Measurements from ENCODE around the gene ANKRD30A.
A peak's percentile ranks its signal among the peaks of the same experiment; 100 is the strongest.
"Not testable (repeated sequence)": the region's sequence is repeated elsewhere in the genome, so short reads cannot be mapped to it uniquely, and the experiment has no call there.

The ANKRD30A gene

DNA sequence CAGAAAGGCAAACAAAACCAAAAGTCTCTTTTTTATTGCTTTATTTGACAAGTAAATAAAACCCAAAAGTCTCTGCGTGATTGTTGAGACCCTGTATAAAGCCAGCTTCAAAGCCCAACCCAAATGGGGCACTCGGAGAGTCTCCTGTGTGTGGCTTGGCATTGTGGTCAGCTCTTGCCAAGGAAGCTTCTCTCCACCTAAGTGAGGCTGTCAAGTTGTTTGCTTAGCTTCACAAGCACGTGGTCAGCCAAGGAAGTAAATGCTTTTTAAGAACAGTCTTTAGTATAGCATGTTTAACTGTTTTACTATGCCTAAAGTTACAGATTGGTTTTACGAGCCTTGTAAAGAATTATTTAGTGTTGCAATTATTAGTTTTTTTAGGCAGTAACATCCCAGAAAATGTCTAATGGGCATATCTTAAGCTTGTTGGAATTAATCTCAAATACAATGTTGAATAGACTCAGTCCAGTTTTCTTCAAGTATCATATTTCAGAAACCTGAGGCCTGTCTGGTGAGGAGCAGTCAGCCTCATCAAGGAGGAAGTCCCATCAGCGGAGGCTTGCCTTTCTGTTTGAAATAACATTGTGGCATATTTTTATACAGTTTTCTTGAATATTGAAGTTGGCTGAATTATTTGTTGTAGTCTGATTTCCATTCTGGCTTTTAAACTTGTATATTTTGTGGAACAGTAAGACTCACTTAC, 144.3 kb downstream of the ANKRD30A start:
- no peak for DNase-seq (ENCODE audit: low read depth)

- DNase-seq (ENCODE audit: low read depth): no peak
These were observed 149.9 kb downstream of the ANKRD30A start for GRCh38 chr10:37275216-37275777.

GRCh38 chr10:37285063-37285462, 159.7 kb downstream of the ANKRD30A start:
- no peak for DNase-seq (ENCODE audit: low read depth)

- DNase-seq (ENCODE audit: low read depth): no peak
These were observed 164.6 kb downstream of the ANKRD30A start for GRCh38 chr10:37289833-37290464.

- DNase-seq (ENCODE audit: low read depth): no peak
These were observed 175.9 kb downstream of the ANKRD30A start for GRCh38 chr10:37301271-37301670.

GRCh38 chr10:37304036-37304435, 178.6 kb downstream of the ANKRD30A start:
- DNase-seq (ENCODE audit: low read depth): no peak

GRCh38 chr10:37314350-37314749, 189.0 kb downstream of the ANKRD30A start:
- DNase-seq (ENCODE audit: low read depth): no peak

GRCh38 chr10:37314862-37315261, 189.5 kb downstream of the ANKRD30A start:
- DNase-seq (ENCODE audit: low read depth): no peak

DNA sequence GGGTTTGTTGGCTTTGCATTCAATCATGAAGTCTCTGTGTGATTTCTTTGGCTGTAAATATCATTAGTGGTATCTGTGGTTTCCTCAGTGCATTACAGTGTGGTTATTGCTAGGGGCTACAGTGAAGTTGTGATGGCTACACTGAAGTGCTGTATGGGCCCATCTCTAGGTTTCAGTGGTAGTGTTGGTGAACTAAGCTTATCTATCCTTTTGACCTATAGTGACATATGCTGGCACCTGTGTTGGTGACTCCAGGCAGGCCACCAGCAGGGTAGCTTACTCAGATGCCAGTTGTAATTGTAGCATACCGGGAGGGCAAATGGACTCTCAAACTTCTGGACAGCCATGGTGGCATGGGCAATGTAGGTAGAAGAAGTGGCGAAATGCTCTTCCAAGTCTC, 219.0 kb downstream of the ANKRD30A start:
- no peak for DNase-seq (ENCODE audit: low read depth)

- DNase-seq (ENCODE audit: low read depth): peak; percentile 59
These were observed 254.6 kb downstream of the ANKRD30A start for GRCh38 chr10:37379991-37380390.

DNA sequence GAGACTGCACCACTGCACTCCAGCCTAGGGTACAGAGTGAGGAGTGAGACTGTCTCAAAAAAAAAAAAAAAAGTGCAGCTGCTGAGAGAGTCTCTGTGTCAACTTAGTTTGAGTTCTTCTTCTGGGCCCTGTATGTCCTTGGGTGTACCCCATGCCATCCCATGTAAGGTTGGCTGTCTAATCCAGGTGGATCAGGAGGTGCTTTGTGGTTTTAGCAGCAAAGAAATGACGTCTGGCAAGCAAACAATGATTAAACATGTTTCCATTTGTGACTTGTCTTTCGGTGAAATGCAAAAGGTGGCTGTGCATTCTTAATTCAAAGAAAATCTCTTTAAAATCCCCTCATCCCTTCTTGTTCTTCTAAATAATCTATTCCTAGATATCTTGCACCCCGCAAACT, 255.9 kb downstream of the ANKRD30A start:
- DNase-seq (ENCODE audit: low read depth): no peak

GRCh38 chr10:37384923-37385322, 259.5 kb downstream of the ANKRD30A start:
- DNase-seq (ENCODE audit: low read depth): no peak

DNA sequence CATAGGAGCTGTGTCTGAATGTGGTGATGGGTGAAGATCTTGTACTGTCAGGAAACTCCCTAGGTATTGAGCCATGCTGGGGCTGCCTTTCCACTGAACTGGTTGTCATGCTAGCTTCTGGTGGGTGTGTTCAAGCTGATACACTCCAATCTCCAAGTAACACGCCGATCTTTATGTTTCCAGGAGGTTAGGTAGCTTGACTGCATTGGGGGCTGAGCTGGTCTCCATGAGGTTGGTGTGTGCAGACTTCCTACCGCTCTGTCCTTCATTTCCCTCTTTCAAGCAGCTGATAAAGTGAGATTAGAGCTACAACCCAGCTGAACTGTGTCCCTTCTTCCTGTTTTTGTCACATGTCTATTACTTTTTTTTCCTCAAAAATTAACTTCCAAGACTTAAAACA, 265.5 kb downstream of the ANKRD30A start:
- no peak for DNase-seq (ENCODE audit: low read depth)

GRCh38 chr10:37400774-37401173, 275.4 kb downstream of the ANKRD30A start:
- DNase-seq (ENCODE audit: low read depth): not testable (repeated sequence)

GRCh38 chr10:37401225-37401624, 275.8 kb downstream of the ANKRD30A start:
- no peak for DNase-seq (ENCODE audit: low read depth)

DNA sequence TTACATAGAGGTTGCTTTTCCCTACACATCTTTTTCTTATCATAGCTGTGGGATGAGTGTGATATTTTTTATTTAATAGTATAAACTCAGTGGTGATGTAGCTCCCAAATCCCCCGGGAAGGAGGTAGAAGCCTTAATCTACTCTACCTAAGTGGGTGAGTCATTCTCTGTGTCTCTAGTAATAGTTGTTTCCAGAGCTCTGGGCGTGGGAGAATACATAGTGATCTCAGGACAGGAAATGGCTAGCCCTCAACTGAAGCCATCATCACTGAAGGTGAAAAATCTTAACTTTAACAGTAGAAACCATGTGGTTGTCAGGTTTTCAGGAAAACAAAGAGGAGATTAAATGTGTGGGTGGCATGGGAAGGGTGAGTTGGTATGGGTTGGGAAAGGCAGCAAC, 278.4 kb downstream of the ANKRD30A start:
- DNase-seq (ENCODE audit: low read depth): no peak

Data from stromal cell of bone marrow (primary cell).